OCI-LY1 (cell line): ENCODE measurements around the gene THSD7A.

Source experiments
- H2AFZ ChIP-seq: fragments of 200-600 bp; sonication (generic), shearing (Covaris generic); 2 replicates; pipeline ENCODE4 v1.6.0; 2014; ENCODE audit warnings: antibody characterized with exemption, mild to moderate bottlenecking, low read length
- H3F3A ChIP-seq: fragments of 200-600 bp; sonication (generic), shearing (Covaris generic); 2 replicates; pipeline ENCODE4 v1.6.0; 2014; ENCODE audit warnings: mild to moderate bottlenecking, antibody characterized with exemption, low read length, moderate library complexity; ENCODE audit not compliant: insufficient read depth
- H3K27ac ChIP-seq: fragments of 200-600 bp; sonication (generic); 2 replicates; pipeline ENCODE4 v1.5.1; 2014; ENCODE audit warnings: low read length, mixed run types, mild to moderate bottlenecking, low read depth; ENCODE audit not compliant: poor library complexity, severe bottlenecking
- H3K27me3 ChIP-seq: fragments of 200-600 bp; sonication (generic); 2 replicates; pipeline ENCODE4 v1.6.0; 2014; ENCODE audit warnings: antibody characterized with exemption, mild to moderate bottlenecking, low read length, moderate library complexity; ENCODE audit not compliant: insufficient read depth
- H3K36me3 ChIP-seq: fragments of 200-600 bp; sonication (generic); 2 replicates; pipeline ENCODE4 v1.6.1; 2014; ENCODE audit warnings: mild to moderate bottlenecking, antibody characterized with exemption, low read length, moderate library complexity, mixed read lengths; ENCODE audit not compliant: insufficient read depth
- H3K4me1 ChIP-seq: fragments of 200-600 bp; sonication (generic); 2 replicates; pipeline ENCODE4 v1.5.1; 2014; ENCODE audit warnings: mild to moderate bottlenecking, low read length, moderate library complexity; ENCODE audit not compliant: insufficient read depth, severe bottlenecking
- H3K4me2 ChIP-seq: fragments of 200-600 bp; sonication (generic), shearing (Covaris generic); 2 replicates; pipeline ENCODE4 v1.6.1; 2014; ENCODE audit warnings: low read length
- H3K4me3 ChIP-seq: fragments of 200-600 bp; sonication (generic); 2 replicates; pipeline ENCODE4 v1.5.1; 2014; ENCODE audit warnings: low read length, low read depth, mild to moderate bottlenecking, mixed read lengths; ENCODE audit not compliant: poor library complexity, severe bottlenecking
- H3K79me2 ChIP-seq: fragments of 200-600 bp; shearing (Covaris generic); 2 replicates; pipeline ENCODE4 v1.6.1; 2016; ENCODE audit warnings: mixed run types, low read length, mixed read lengths; ENCODE audit not compliant: insufficient read depth
- H3K9ac ChIP-seq: fragments of 200-600 bp; sonication (generic), shearing (Covaris generic); 2 replicates; pipeline ENCODE4 v1.6.1; 2014; ENCODE audit warnings: mild to moderate bottlenecking, low read length, mixed read lengths
- H3K9me2 ChIP-seq: fragments of 200-600 bp; sonication (generic), shearing (Covaris generic); 2 replicates; pipeline ENCODE4 v1.6.1; 2014; ENCODE audit warnings: low read depth, mild to moderate bottlenecking, low read length, mixed read lengths
- H3K9me3 ChIP-seq: fragments of 200-600 bp; shearing (Covaris generic); 2 replicates; pipeline ENCODE4 v1.6.1; 2014; ENCODE audit warnings: low read length, mixed read lengths
- H4K20me1 ChIP-seq: fragments of 200-600 bp; sonication (generic), shearing (Covaris generic); 2 replicates; pipeline ENCODE4 v1.6.0; 2016; ENCODE audit warnings: mild to moderate bottlenecking, low read length; ENCODE audit not compliant: insufficient read depth
- CTCF ChIP-seq: fragments of 200-600 bp; sonication (generic), shearing (Covaris generic); IDR thresholded peaks from 2 replicates; pipeline ENCODE4 v1.5.1; 2017; ENCODE audit warnings: mild to moderate bottlenecking, antibody characterized with exemption, low read length, moderate library complexity, mixed read lengths
- EZH2 ChIP-seq: fragments of 200-600 bp; sonication (generic), shearing (Covaris generic); IDR thresholded peaks from 2 replicates; pipeline ENCODE4 v1.8.0; 2017; ENCODE audit warnings: borderline replicate concordance, mixed run types, mild to moderate bottlenecking, antibody characterized with exemption, low read length, moderate library complexity, mixed read lengths

THSD7A gene

DNA sequence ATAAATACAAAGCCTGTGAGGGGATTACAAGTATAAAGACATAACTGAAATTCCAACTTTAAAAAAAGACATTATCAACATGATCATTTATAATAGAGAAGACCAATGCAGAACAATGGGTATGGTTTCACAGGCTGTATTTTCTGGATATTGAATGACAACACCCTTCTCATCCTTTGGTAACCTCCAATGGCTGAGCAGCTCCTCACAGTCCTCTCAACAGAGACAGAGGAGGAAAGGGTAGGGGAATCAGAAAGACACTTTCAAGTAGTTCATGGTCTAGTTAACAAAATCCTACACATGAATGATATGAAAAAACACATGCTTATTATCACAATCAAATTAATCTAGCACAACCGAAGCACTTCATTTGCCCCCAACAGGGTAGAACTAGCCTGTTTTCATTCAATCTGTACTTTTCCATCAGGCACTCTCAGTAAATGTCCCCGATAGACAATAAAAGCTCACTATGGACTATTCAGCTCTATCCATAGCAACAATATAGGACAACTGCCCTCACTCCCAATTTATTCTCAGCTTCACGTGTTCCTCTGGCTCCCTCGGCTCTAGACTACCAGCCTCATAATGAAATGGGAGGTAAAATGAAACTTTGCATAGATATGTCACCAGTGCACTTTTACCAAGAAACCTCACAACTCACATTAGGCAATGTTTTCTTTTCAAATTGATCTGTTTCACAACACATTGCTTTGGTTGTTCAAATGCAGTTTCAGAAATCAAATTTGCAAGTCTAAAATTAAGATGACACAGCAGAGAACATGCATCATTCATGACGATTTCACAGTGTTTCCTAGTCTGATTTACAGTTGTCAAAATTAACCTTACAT, 211.4 kb downstream of the THSD7A start:
- no peak overlapping the region for H2AFZ ChIP-seq
- no peak overlapping the region for H3K4me2 ChIP-seq
- H3K9me2 ChIP-seq = no peaks in the 10 kb centered on the region

GRCh38 chr7:11616466-11616865, 215.5 kb downstream of the THSD7A start:
- peak overlapping the region; percentile 63 for H2AFZ ChIP-seq
- H3K36me3 ChIP-seq = no peaks in the 10 kb centered on the region
- H3K9me3 ChIP-seq = no peaks in the 10 kb centered on the region
- no peak overlapping the region for H3K4me3 ChIP-seq
- no peak overlapping the region for H3K27ac ChIP-seq
- no peaks in the 10 kb centered on the region for H4K20me1 ChIP-seq
- no peak overlapping the region for H3K4me2 ChIP-seq
- H3K9me2 ChIP-seq = no peaks in the 10 kb centered on the region
- no peaks in the 10 kb centered on the region for H3K79me2 ChIP-seq
- peaks cover 24% of the 10 kb centered on the region for H3K4me1 ChIP-seq
- no peak overlapping the region for H3K9ac ChIP-seq
- TF ChIP-seq CTCF (no peak), EZH2 (no peak)
- H3K27me3 ChIP-seq = no peaks in the 10 kb centered on the region
- no peaks in the 10 kb centered on the region for H3F3A ChIP-seq

More for the DNA sequence above, 211.4 kb downstream of the THSD7A start:
- Histone ChIP-seq H3K9ac (no peak overlapping the region), H3K27me3 (no peaks in the 10 kb centered on the region), H3K9me3 (no peaks in the 10 kb centered on the region), H3F3A (no peaks in the 10 kb centered on the region), H3K4me1 (no peaks in the 10 kb centered on the region), H4K20me1 (no peaks in the 10 kb centered on the region), H3K79me2 (no peaks in the 10 kb centered on the region), H3K27ac (no peak overlapping the region), H3K4me3 (no peak overlapping the region), H3K36me3 (no peaks in the 10 kb centered on the region)
- TF ChIP-seq EZH2 = no peak
- no peak for TF ChIP-seq CTCF

- no peak overlapping the region for H3K4me3 ChIP-seq
Observed at GRCh38 chr7:11615174-11615573, 216.8 kb downstream of the THSD7A start.

More at GRCh38 chr7:11615174-11615573, 216.8 kb downstream of the THSD7A start:
- Histone ChIP-seq H4K20me1 (no peaks in the 10 kb centered on the region), H3K9me2 (no peaks in the 10 kb centered on the region), H3K4me2 (no peak overlapping the region), H2AFZ (no peak overlapping the region), H3K36me3 (no peaks in the 10 kb centered on the region), H3K27me3 (no peaks in the 10 kb centered on the region), H3K9me3 (no peaks in the 10 kb centered on the region), H3K4me1 (peaks cover 24% of the 10 kb centered on the region), H3K9ac (no peak overlapping the region), H3K27ac (no peak overlapping the region), H3F3A (no peaks in the 10 kb centered on the region), H3K79me2 (no peaks in the 10 kb centered on the region)
- TF ChIP-seq EZH2 (no peak), CTCF (no peak)
